Measurements from ENCODE around the gene TRIM66. TPM values are rescaled to one million over a fixed set of nuclear protein-coding genes. Genes with fewer than 3 reads are reported as not detected.

TRIM66 gene
- total RNA-seq, 4 donors from 2014 or later: 5.2 to 31.8 (median 7.6) TPM

DNA sequence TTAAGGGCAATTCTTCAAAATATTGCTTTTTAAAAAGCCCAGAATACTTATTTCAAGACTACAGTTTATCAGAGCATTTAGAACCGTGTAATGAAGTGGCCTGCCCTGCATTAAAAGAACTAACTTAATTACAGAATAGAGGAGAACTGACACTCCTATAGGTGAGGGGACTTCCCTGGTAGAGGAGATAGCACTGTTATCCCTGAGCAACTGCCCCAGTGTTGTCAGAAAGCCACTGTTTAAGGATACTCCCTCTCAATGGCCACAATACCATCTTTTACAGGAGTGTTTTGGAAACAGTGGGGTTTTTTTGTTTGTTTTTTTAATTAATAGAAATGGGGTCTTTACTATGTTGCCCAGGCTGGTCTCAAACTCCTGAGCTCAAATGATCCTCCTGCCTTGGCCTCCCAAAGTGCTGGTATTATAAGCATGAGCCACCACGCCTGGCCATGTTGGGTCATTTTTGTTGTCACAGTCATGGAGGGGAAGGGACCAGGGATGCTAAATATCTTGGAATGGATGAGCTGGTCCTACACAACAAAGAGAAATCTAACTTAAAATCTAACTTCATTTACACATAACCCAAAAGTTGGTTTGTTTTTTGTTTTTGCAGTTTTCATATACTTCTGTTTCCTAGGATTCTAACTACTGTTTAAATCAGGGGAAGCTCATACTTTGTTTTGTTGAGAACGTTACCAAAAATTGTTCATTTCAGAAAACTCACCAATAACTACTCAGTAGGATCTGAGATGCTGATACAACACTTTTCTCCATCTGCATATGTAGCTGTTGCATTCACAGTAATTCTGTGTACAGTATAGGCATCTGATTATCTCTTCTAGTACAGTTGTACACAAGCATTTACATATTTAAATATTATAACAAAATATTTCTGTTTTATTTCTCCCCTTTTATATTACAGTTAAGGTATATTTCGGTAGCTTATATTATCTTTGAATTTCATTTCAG lies 8.2 kb upstream of the TRIM66 start:
- TF ChIP-seq, protein P1, sequence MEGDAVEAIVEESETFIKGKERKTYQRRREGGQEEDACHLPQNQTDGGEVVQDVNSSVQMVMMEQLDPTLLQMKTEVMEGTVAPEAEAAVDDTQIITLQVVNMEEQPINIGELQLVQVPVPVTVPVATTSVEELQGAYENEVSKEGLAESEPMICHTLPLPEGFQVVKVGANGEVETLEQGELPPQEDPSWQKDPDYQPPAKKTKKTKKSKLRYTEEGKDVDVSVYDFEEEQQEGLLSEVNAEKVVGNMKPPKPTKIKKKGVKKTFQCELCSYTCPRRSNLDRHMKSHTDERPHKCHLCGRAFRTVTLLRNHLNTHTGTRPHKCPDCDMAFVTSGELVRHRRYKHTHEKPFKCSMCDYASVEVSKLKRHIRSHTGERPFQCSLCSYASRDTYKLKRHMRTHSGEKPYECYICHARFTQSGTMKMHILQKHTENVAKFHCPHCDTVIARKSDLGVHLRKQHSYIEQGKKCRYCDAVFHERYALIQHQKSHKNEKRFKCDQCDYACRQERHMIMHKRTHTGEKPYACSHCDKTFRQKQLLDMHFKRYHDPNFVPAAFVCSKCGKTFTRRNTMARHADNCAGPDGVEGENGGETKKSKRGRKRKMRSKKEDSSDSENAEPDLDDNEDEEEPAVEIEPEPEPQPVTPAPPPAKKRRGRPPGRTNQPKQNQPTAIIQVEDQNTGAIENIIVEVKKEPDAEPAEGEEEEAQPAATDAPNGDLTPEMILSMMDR (IDR thresholded peaks at IDR 0.05; ENCODE audit: low read depth): no peak

DNA sequence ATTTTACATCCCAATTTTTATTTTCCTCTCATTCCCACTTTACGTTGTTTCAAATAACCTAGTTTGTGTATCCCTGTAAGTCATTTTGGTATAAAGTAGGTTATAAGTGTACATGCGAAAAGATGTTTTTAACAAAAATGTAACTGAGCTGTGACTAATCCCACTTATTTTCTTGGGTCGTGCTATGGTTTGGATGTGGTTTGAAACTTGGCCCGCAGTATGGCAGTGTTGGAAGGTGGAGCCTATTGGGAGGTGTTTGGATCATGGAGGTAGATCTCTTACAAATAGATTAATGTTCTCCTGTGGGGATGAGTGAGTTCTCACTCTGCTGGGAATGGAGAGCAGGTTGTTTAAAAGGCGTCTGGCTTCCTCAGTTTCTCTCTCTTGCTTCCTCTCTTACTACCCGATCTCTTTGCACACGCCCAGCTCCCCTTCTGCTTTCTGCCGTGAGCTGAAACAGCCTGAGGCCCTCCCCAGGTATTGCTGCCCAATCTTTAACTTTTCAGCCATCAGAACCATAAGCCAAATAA lies 7.3 kb upstream of the TRIM66 start:
- TF ChIP-seq, protein P1 (IDR thresholded peaks at IDR 0.05; ENCODE audit: low read depth): no peak

DNA sequence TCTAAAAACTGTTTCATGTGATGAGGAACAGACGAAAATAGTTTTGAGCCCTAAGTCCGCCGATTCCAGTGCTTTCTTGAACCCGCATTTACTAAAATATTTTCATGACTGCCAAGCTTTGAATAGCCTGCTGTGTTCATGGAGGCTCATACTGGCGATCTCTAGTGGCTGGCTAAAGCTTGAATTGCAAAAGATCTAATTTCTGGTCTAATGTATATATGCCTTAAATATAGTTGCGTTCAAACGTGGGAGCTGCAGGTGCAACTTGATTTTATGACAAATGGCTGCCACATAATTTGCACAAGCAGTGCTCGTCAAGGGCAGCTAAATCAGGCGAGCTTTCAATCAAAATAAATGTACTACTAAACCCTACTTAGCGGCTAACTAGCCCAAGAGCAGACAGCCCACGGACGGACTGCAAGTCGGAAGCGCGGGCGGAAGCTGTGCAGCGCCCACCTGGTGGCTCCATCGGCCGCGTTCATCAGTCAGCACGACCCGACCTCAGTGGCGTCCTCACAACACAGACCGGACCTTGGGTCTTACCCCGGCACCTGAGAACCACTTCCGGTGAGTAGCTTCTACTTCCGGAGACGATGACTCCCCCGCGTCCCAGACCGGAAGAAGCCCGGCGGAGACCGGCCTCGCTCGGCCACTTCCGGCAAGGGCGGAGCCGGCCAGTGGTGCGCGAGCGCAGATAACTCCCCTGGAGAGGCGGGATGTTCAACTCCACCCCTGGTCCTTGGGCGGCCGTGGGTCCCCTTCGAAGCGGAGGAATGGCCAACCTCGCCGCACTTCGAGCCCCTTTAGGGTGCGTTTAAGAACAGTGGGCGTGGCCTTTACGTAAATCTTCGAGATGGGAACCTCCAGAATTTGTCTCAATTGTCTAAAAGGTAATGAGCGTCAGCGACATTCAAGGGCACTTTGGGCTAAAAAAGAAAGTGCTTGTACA lies 6.2 kb upstream of the TRIM66 start:
- TF ChIP-seq, protein P1 (IDR thresholded peaks at IDR 0.05; ENCODE audit: low read depth): no peak

DNA sequence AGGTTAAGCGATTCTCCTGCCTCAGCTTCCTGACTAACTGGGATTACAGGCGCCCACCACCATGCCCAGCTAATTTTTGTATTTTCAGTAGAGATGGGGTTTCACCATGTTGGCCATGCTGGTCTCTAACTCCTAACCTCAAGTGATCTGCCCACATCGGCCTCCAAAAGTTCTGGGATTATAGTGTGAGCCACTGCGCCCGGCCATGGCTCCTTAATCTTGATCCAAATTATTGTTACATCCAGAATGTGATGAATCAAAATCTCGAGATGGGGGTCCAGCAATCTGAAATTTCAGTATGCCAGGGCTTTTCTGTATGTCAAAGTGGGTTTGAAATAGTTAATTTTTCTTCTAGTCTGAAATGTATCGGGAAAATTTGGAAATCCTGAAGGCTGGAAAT lies 3.9 kb upstream of the TRIM66 start:
- TF ChIP-seq, protein P1 (IDR thresholded peaks at IDR 0.05; ENCODE audit: low read depth): no peak

DNA sequence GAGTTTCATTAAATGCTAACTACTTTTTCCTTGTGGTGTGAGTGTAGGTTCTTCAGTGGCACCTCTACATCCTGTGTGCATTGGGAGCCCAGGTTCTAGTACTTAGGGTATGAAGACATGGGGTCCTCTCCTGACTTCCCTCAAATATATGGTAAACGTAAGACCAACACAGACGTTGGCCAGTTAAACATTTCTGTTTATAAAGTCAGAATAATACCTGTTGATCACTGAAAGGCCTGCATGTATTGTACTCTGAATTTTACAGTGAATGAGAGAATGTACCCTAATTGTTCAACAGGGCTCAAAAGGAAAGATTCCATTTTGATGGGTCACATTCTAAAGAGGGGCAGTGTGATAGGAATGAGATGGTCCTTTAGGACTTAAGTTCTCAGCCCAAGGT lies 3.4 kb upstream of the TRIM66 start:
- TF ChIP-seq, protein P1 (IDR thresholded peaks at IDR 0.05; ENCODE audit: low read depth): no peak

DNA sequence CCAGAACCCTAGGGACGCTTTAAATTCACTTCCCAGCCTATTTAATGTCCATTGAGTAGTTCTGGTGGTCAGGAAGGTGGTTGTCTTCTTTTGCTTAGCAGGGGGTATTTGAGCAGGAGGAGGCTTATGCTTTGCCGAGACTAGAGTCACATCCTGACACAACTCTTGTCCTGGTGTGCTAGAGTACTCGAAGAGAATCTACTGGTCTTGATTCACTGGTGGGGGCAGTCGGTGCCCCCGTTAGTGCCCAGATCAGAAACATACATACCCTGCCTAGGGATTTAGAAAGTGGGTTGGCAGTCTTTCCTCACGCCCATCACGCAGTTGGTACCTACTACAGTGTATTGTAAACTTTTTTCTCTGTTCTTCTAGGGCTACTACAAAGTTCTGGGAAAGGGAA lies 2.8 kb upstream of the TRIM66 start:
- TF ChIP-seq, protein P1 (IDR thresholded peaks at IDR 0.05; ENCODE audit: low read depth): no peak

All from subcutaneous adipose tissue (tissue), 4 donors.